A549 (cell line): ENCODE measurements around the gene CRB1.

Source experiments
- CEBPB ChIP-seq, 2 experiments: fragments of >200 bp in 1 of 2; sonication (Bioruptor Twin) in 1 of 2; formaldehyde crosslinking in 1 of 2; IDR thresholded peaks; 2 replicates each; pipeline ENCODE4 v1.6.1; 2012 to 2016
- CTCF ChIP-seq: fragments of >200 bp; sonication (Bioruptor Twin); formaldehyde crosslinking; IDR thresholded peaks from 3 replicates; pipeline ENCODE4 v1.5.1; 2016
- FOSB ChIP-seq: fragments of 250-450 bp; sonication (Bioruptor Pico); IDR thresholded peaks from 2 replicates; pipeline ENCODE4 v1.5.0; 2020; ENCODE audit warnings: mild to moderate bottlenecking, moderate library complexity
- GATA3 ChIP-seq: IDR thresholded peaks from 2 replicates; pipeline ENCODE4 v1.6.1; 2012; ENCODE audit warnings: borderline replicate concordance
- HDAC2 ChIP-seq: fragments of 200-600 bp; sonication (generic); IDR thresholded peaks from 2 replicates; pipeline ENCODE4 v1.6.1; 2016
- JUN ChIP-seq, 2 experiments: fragments of >200 bp; sonication (Bioruptor Twin); formaldehyde crosslinking; IDR thresholded peaks; 2 replicates in 1 of 2; 3 replicates in 1 of 2; pipeline ENCODE4 v1.6.1; 2016 to 2017
- JUNB ChIP-seq: fragments of >200 bp; sonication (Bioruptor Twin); formaldehyde crosslinking; IDR thresholded peaks from 2 replicates; pipeline ENCODE4 v1.6.1; 2016
- KDM1A ChIP-seq: fragments of 200-600 bp; sonication (generic); IDR thresholded peaks from 2 replicates; pipeline ENCODE4 v1.6.1; 2016; ENCODE audit warnings: low read depth, mild to moderate bottlenecking
- MAFK ChIP-seq: fragments of 450-650 bp; IDR thresholded peaks from 2 replicates; pipeline ENCODE4 v1.6.1; 2014; ENCODE audit not compliant: partially characterized antibody
- MAX ChIP-seq: IDR thresholded peaks from 2 replicates; pipeline ENCODE4 v1.6.1; 2012
- MAZ ChIP-seq: fragments of 150-350 bp; IDR thresholded peaks from 2 replicates; pipeline ENCODE4 v1.6.1; 2014; ENCODE audit warnings: antibody characterized with exemption, low read depth, low read length, borderline replicate concordance
- POLR2AphosphoS2 ChIP-seq: conservative IDR thresholded peaks from 2 replicates; pipeline ENCODE4 v1.6.1; 2012; ENCODE audit warnings: low read length, improper control_type of control experiment, inconsistent platforms
- RAD21 ChIP-seq, 2 experiments: fragments of >200 bp in 1 of 2; sonication (Bioruptor Twin) in 1 of 2; formaldehyde crosslinking in 1 of 2; IDR thresholded peaks in 1 of 2; conservative IDR thresholded peaks in 1 of 2; 2 replicates in 1 of 2; 3 replicates in 1 of 2; pipeline ENCODE4 v1.6.1; 2012 to 2018; ENCODE audit warnings: inconsistent platforms in 1 of 2
- SREBF2 ChIP-seq: fragments of 450-650 bp; IDR thresholded peaks from 2 replicates; pipeline ENCODE4 v1.6.1; 2014; ENCODE audit warnings: mild to moderate bottlenecking, moderate library complexity

GRCh38 chr1:197390856-197391255, 122.8 kb downstream of the CRB1 start:
- no peak for TF ChIP-seq CTCF
- TF ChIP-seq MAZ, result no peak
- TF ChIP-seq JUN (IDR thresholded peaks at IDR 0.05), result no peak
- no peak for TF ChIP-seq KDM1A
- no peak for TF ChIP-seq MAFK
- no peak for TF ChIP-seq HDAC2
- no peak for TF ChIP-seq SREBF2
- no peak for TF ChIP-seq CEBPB (IDR thresholded peaks at IDR 0.05)
- no peak for TF ChIP-seq GATA3
- TF ChIP-seq POLR2AphosphoS2, result no peak
- TF ChIP-seq MAX, result no peak
- no peak for TF ChIP-seq RAD21 (conservative IDR thresholded peaks at IDR 0.05 in 1 of 2, IDR thresholded peaks at IDR 0.05 in 1 of 2)
- TF ChIP-seq FOSB (CRISPR knock-in tag), result no peak
- TF ChIP-seq JUNB, result no peak
